ENCODE results near the gene SCTR.

GRCh38 chr2:119523383-119523951 is 816 bp downstream of the SCTR start:
- TF ChIP-seq CTCF (IDR thresholded peaks at IDR 0.05) (no peak), POLR2A (IDR thresholded peaks at IDR 0.05) (no peak)

Measured in heart left ventricle (tissue), 13 donors.